HFF-Myc (cell line): Measurements from ENCODE around the gene OTOR.

Experiments used
- DNase-seq: peaks from one replicate; pipeline ENCODE4 v3.0.0-alpha.2; 2011; ENCODE audit warnings: low read depth; ENCODE audit errors: extremely low read depth
- H3K4me3 ChIP-seq: replicated peaks from 2 replicates; pipeline ENCODE4 v1.5.1; 2011; ENCODE audit warnings: low read depth, mild to moderate bottlenecking, control low read depth, low read length
- CTCF ChIP-seq: IDR thresholded peaks from 2 replicates; pipeline ENCODE4 v1.5.1; 2012; ENCODE audit warnings: mild to moderate bottlenecking, low read depth, low read length, control low read depth; ENCODE audit errors: missing control alignments

OTOR gene

GRCh38 chr20:16747291-16747811 is 807 bp upstream of the OTOR start:
- no peak for TF ChIP-seq CTCF
- no peak for DNase-seq
- no peak overlapping the region for H3K4me3 ChIP-seq

- TF ChIP-seq CTCF: peak; percentile 18
- no peak for DNase-seq
- no peak overlapping the region for H3K4me3 ChIP-seq
These were observed 1.4 kb downstream of the OTOR start for GRCh38 chr20:16749573-16749972.

- TF ChIP-seq CTCF: no peak
- no peak overlapping the region for H3K4me3 ChIP-seq
These were observed 3.9 kb downstream of the OTOR start for GRCh38 chr20:16752082-16752481.

GRCh38 chr20:16752901-16753300 is 4.7 kb downstream of the OTOR start:
- no peak overlapping the region for H3K4me3 ChIP-seq
- no peak for DNase-seq
- no peak for TF ChIP-seq CTCF

More at GRCh38 chr20:16752082-16752481, 3.9 kb downstream of the OTOR start:
- DNase-seq: no peak

GRCh38 chr20:16758454-16759180 is 10.5 kb downstream of the OTOR start:
- no peak for TF ChIP-seq CTCF
- H3K4me3 ChIP-seq: no peak overlapping the region
- DNase-seq: no peak

- no peak for DNase-seq
- TF ChIP-seq CTCF: no peak
- H3K4me3 ChIP-seq: no peak overlapping the region
These were observed 11.0 kb downstream of the OTOR start for GRCh38 chr20:16759181-16759563.
